ENCODE measurements around the gene PTPRT. TPM values are rescaled to one million over a fixed set of nuclear protein-coding genes. Genes with fewer than 3 reads are reported as not detected.

PTPRT gene
- polyA plus RNA-seq, 2 of the 4 experiments (the other 2 are of a cell fraction), result not detected

GRCh38 chr20:43176726-43177125 is 13.0 kb downstream of the PTPRT start:
- no peak for DNase-seq (ENCODE audit: low read depth in 1 of 2, low spot score in 1 of 2)
- TF ChIP-seq ZFP36 (IDR thresholded peaks at IDR 0.05; ENCODE audit: borderline replicate concordance, partially characterized antibody) (no peak), BCL3 (IDR thresholded peaks at IDR 0.05) (no peak), ZNF302 (CRISPR knock-in tag; IDR thresholded peaks at IDR 0.05) (no peak), HEYL (CRISPR knock-in tag; IDR thresholded peaks at IDR 0.05) (no peak), NR3C1 (IDR thresholded peaks at IDR 0.05) (no peak), EHF (CRISPR knock-in tag; IDR thresholded peaks at IDR 0.05) (no peak), HDAC2 (IDR thresholded peaks at IDR 0.05) (no peak), RAD21 (conservative IDR thresholded peaks at IDR 0.05 in 1 of 2, IDR thresholded peaks at IDR 0.05 in 1 of 2) (no peak), MYC (IDR thresholded peaks at IDR 0.05; ENCODE audit: borderline replicate concordance, low read length) (no peak), CTCF (IDR thresholded peaks at IDR 0.05) (no peak)
- FAIRE-seq, result no peak
- no peak for ATAC-seq
- no peaks in the 10 kb centered on the region for H3K9me3 ChIP-seq
- no peak overlapping the region for H3K4me3 ChIP-seq
- WGBS (ENCODE audit: missing lambda C conversion rate), result 20% methylated on average over 2 of the region's 2 CpGs
- ChIA-PET POLR2A (no interaction called here), CTCF (no interaction called here)
- H3K4me1 ChIP-seq, result no peaks in the 10 kb centered on the region
- H3K4me2 ChIP-seq, result no peak overlapping the region
- no peak overlapping the region for H3K27ac ChIP-seq

- FAIRE-seq, result no peak
- DNase-seq (ENCODE audit: low read depth in 1 of 2, low spot score in 1 of 2), result no peak
- POLR2A ChIA-PET, result no interaction called here
- WGBS (ENCODE audit: missing lambda C conversion rate), result 0% methylated on average over 5 of the region's 5 CpGs
- Histone ChIP-seq H3K9me3 (no peaks in the 10 kb centered on the region), H3K27ac (no peak overlapping the region), H3K4me3 (no peak overlapping the region), H3K4me1 (no peaks in the 10 kb centered on the region), H3K4me2 (no peak overlapping the region)
- CTCF ChIA-PET, result no interaction called here
- TF ChIP-seq RCOR1 (IDR thresholded peaks at IDR 0.05; ENCODE audit: low read depth, low read length) (no peak), BHLHE40 (IDR thresholded peaks at IDR 0.05; ENCODE audit: low read depth, low read length) (no peak), POLR2AphosphoS2 (conservative IDR thresholded peaks at IDR 0.05; ENCODE audit: low read length) (no peak), HES2 (IDR thresholded peaks at IDR 0.05) (no peak), CBX8 (IDR thresholded peaks at IDR 0.05) (no peak), CHD2 (IDR thresholded peaks at IDR 0.05; ENCODE audit: low read length, partially characterized antibody) (no peak), KDM5A (IDR thresholded peaks at IDR 0.05) (no peak), TFCP2L1 (CRISPR knock-in tag; IDR thresholded peaks at IDR 0.05) (no peak), SREBF2 (IDR thresholded peaks at IDR 0.05) (no peak), NR3C1 (IDR thresholded peaks at IDR 0.05) (no peak), KDM1A (IDR thresholded peaks at IDR 0.05; ENCODE audit: low read depth) (no peak), FOSL2 (IDR thresholded peaks at IDR 0.05) (no peak), FOSL2 (CRISPR knock-in tag; IDR thresholded peaks at IDR 0.05) (no peak), USF2 (IDR thresholded peaks at IDR 0.05) (no peak), MAZ (IDR thresholded peaks at IDR 0.05; ENCODE audit: borderline replicate concordance, low read depth, low read length) (no peak), EHF (CRISPR knock-in tag; IDR thresholded peaks at IDR 0.05) (no peak), RAD21 (conservative IDR thresholded peaks at IDR 0.05 in 1 of 2, IDR thresholded peaks at IDR 0.05 in 1 of 2) (no peak)
- ATAC-seq, result no peak
Observed at GRCh38 chr20:43171930-43172329, 17.8 kb downstream of the PTPRT start.

Measured in A549 (cell line).